GM23248 (cell line): ENCODE measurements around the gene TTC8. TPM values are rescaled to one million over a fixed set of nuclear protein-coding genes. Genes with fewer than 3 reads are reported as not detected.
"Not testable (repeated sequence)": the region's sequence is repeated elsewhere in the genome, so short reads cannot be mapped to it uniquely, and the experiment has no call there.

Source experiments
- DNase-seq: peaks from one replicate; pipeline ENCODE4 v3.0.0-alpha.2; 2015
- H2AFZ ChIP-seq: fragments of 200-600 bp; sonication (generic); 2 replicates; pipeline ENCODE4 v1.6.1; 2016; ENCODE audit warnings: antibody characterized with exemption
- H3F3A ChIP-seq: fragments of 200-600 bp; sonication (generic); 2 replicates; pipeline ENCODE4 v1.6.1; 2016; ENCODE audit warnings: mild to moderate bottlenecking, antibody characterized with exemption, mixed run types; ENCODE audit not compliant: insufficient read depth
- H3K27ac ChIP-seq: fragments of 200-600 bp; sonication (generic); 2 replicates; pipeline ENCODE4 v1.5.1; 2016; ENCODE audit warnings: mild to moderate bottlenecking
- H3K27me3 ChIP-seq: fragments of 200-600 bp; sonication (generic); replicated peaks from 2 replicates; pipeline ENCODE4 v1.6.1; 2016; ENCODE audit warnings: mild to moderate bottlenecking; ENCODE audit not compliant: insufficient read depth
- H3K36me3 ChIP-seq: fragments of 200-600 bp; sonication (generic); 2 replicates; pipeline ENCODE4 v1.6.1; 2016; ENCODE audit warnings: low read depth, mild to moderate bottlenecking
- H3K4me1 ChIP-seq: fragments of 200-600 bp; sonication (generic); 2 replicates; pipeline ENCODE4 v1.6.1; 2016; ENCODE audit warnings: mild to moderate bottlenecking; ENCODE audit not compliant: insufficient read depth
- H3K4me2 ChIP-seq: fragments of 200-600 bp; sonication (generic); one replicate; pipeline ENCODE4 v1.6.1; 2016; ENCODE audit warnings: mild to moderate bottlenecking; ENCODE audit not compliant: unreplicated experiment
- H3K4me3 ChIP-seq: fragments of 200-600 bp; sonication (generic); 2 replicates; pipeline ENCODE4 v1.5.1; 2016; ENCODE audit warnings: mild to moderate bottlenecking
- H3K79me2 ChIP-seq: fragments of 200-600 bp; sonication (generic); 2 replicates; pipeline ENCODE4 v1.6.1; 2016; ENCODE audit warnings: mild to moderate bottlenecking; ENCODE audit not compliant: insufficient read depth
- H3K9ac ChIP-seq: fragments of 200-600 bp; sonication (generic); 2 replicates; pipeline ENCODE4 v1.6.1; 2016; ENCODE audit warnings: mild to moderate bottlenecking
- H3K9me2 ChIP-seq: fragments of 200-600 bp; sonication (generic); 2 replicates; pipeline ENCODE4 v1.6.1; 2016; ENCODE audit warnings: mixed run types, mild to moderate bottlenecking, moderate library complexity; ENCODE audit not compliant: insufficient read depth
- H3K9me3 ChIP-seq: fragments of 200-600 bp; sonication (generic); one replicate; pipeline ENCODE4 v1.6.1; 2017; ENCODE audit warnings: low read depth
- H4K20me1 ChIP-seq: fragments of 200-600 bp; sonication (generic); 2 replicates; pipeline ENCODE4 v1.6.0; 2016; ENCODE audit not compliant: insufficient read depth
- EZH2 ChIP-seq: fragments of 200-600 bp; sonication (generic); IDR thresholded peaks from 2 replicates; pipeline ENCODE4 v1.6.1; 2018; ENCODE audit warnings: antibody characterized with exemption, mild to moderate bottlenecking; ENCODE audit not compliant: insufficient read depth, poor library complexity, severe bottlenecking
- EZH2phosphoT487 ChIP-seq: fragments of 200-600 bp; sonication (generic); IDR thresholded peaks from 2 replicates; pipeline ENCODE4 v1.6.1; 2018; ENCODE audit warnings: antibody characterized with exemption, moderate library complexity, mild to moderate bottlenecking, low read depth; ENCODE audit not compliant: insufficient read depth
- WGBS, 2 experiments: methylation state at CpG; one replicate each; pipeline ENCODE4 v1.1.6; 2015 to 2017; ENCODE audit warnings: low lambda C conversion rate in 2 of 2, low coverage in 1 of 2; ENCODE audit errors: missing lambda C conversion rate in 2 of 2; 5-methylcytosine and 5-hydroxymethylcytosine counted together
- in situ Hi-C: fragments of 300-500 bp; cut with MboI; formaldehyde crosslinking; loops from 2 replicates; pipeline ENCODE4 v1.15.0; 2020
- polyA plus RNA-seq: library from polyadenylated mRNA; unstranded; fragments of >200 nt; fragmentation: Nextera tagmentation; extraction: Ambion mirVana; gene quantifications from 2 replicates; pipeline ENCODE4 v1.2.1, GENCODE V29; 2016
- total RNA-seq: library from RNA; depleted of rRNA; stranded (reverse); fragments of >200 nt; shearing (Covaris generic); gene quantifications from 2 replicates; pipeline ENCODE4 v1.2.3, GENCODE V29; 2014

TTC8 gene
- total and polyA plus RNA-seq, 2 experiments from 2014 or later, result 38.3 to 49.4 TPM

DNA sequence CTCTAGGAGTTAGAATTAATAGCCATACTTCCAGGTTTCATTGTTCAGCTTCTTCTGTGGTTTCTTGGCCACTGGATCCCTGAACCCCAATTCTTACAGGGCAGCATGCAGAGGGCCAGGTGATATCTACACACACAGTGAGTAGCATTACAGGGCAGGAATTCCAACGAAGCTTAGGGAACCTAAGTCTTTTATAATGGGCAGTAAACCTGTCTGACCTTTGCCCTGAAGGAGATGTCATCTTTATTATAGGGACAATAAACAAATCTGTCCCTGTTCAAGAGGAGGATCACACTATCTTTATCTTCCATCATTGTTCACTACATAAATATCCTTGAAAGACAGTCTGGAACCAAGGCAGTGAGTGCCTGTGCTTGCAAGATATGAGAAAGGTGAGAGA, 20.0 kb upstream of the TTC8 start:
- Histone ChIP-seq H3K79me2 (no peaks in the 10 kb centered on the region), H3K4me1 (no peaks in the 10 kb centered on the region), H4K20me1 (no peaks in the 10 kb centered on the region), H3K27ac (no peak overlapping the region), H2AFZ (no peak overlapping the region), H3K9ac (no peak overlapping the region), H3K36me3 (no peaks in the 10 kb centered on the region), H3F3A (no peaks in the 10 kb centered on the region), H3K9me3 (no peaks in the 10 kb centered on the region), H3K27me3 (no peaks in the 10 kb centered on the region), H3K4me2 (no peak overlapping the region), H3K9me2 (no peaks in the 10 kb centered on the region), H3K4me3 (no peak overlapping the region)
- 11 to 15% methylated on average over 1 of the region's 1 CpG for WGBS, 2 experiments
- TF ChIP-seq EZH2phosphoT487, result no peak
- TF ChIP-seq EZH2, result no peak
- in situ Hi-C loops, result no loop called here
- no peak for DNase-seq

DNA sequence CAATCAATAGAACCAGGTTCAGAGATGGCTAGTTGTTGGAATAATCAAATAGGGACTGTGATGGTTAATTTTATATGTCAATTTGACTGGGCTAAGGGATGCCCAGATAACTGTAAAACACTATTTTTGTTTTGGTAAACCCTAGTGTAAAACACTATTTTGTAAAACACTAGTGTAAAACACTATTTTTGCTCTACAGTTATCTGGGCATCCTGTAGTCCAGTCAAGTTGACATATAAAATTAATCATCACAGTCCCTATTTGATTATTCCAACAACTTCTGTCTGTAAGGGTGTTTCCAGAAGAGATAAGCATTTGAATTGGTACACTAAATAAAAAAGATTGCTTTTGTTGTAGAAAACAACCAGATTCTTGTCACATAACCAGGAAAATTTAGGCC, 16.1 kb upstream of the TTC8 start:
- no peaks in the 10 kb centered on the region for H3K9me3 ChIP-seq
- no peak for DNase-seq
- H3K4me1 ChIP-seq, result no peaks in the 10 kb centered on the region
- H3K36me3 ChIP-seq, result no peaks in the 10 kb centered on the region
- H2AFZ ChIP-seq, result no peak overlapping the region
- 0 out of 2 replicates have a peak, but pooled peaks cover 6% of the 10 kb centered on the region for H3K27me3 ChIP-seq
- TF ChIP-seq EZH2phosphoT487 (no peak), EZH2 (no peak)
- H3K9ac ChIP-seq, result no peak overlapping the region
- H4K20me1 ChIP-seq, result no peaks in the 10 kb centered on the region
- H3K79me2 ChIP-seq, result no peaks in the 10 kb centered on the region
- H3K4me3 ChIP-seq, result no peak overlapping the region
- H3F3A ChIP-seq, result no peaks in the 10 kb centered on the region
- no peak overlapping the region for H3K27ac ChIP-seq
- no peak overlapping the region for H3K4me2 ChIP-seq
- in situ Hi-C loops, result no loop called here
- H3K9me2 ChIP-seq, result no peaks in the 10 kb centered on the region

DNA sequence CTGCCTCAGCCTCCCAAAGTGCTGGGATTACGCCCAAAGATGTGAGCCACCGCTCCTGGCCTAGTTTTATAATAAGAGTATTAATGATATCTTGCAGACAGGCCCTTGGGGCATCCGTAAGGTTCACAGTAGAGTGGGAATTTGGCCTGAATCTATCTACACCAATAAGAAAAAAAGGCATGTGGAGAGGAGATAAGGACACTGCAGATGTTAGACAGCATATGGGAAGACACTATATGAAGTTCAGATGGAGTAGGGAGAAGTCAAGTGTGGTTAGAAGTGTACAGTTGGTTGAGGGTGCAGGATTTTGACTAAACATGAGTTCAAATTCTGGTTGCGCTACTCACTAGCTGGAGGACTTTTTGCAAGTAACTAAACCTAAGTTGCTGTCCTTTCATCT, 8.5 kb upstream of the TTC8 start:
- H3K36me3 ChIP-seq, result no peaks in the 10 kb centered on the region
- WGBS, 2 experiments, result 77 to 90% methylated on average over 4 of the region's 4 CpGs
- H3K4me3 ChIP-seq, result no peak overlapping the region
- in situ Hi-C loops, result no loop called here
- no peaks in the 10 kb centered on the region for H4K20me1 ChIP-seq
- H3F3A ChIP-seq, result no peaks in the 10 kb centered on the region
- H3K9me3 ChIP-seq, result no peaks in the 10 kb centered on the region
- H3K9ac ChIP-seq, result no peak overlapping the region
- H3K4me1 ChIP-seq, result no peaks in the 10 kb centered on the region
- no peak overlapping the region for H3K4me2 ChIP-seq
- DNase-seq, result no peak
- no peaks in the 10 kb centered on the region for H3K9me2 ChIP-seq
- no peaks in the 10 kb centered on the region; the same call in 1 of the 2 replicates for H3K27me3 ChIP-seq
- H2AFZ ChIP-seq, result no peak overlapping the region
- no peak for TF ChIP-seq EZH2phosphoT487
- TF ChIP-seq EZH2, result no peak
- H3K27ac ChIP-seq, result no peak overlapping the region
- no peaks in the 10 kb centered on the region for H3K79me2 ChIP-seq

DNA sequence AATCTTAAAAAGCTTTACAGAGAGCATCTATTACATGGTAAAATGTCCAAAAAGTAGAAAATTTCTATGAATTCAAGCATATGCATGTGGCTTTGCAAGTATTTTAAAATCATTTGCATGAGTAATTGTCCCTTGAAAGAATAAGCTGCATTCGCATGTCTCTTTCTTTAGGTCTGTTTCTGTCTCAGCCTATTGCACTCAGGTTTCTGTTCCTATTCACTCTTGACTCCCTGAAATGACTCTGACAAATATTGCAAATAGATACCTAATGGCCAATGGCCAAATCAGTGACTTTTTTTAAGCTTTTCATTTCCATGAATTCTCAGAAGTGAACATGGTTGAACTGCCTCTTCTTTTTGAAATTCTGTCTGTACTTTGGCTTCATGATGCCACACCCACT, 6.4 kb upstream of the TTC8 start:
- H3K27ac ChIP-seq, result no peak overlapping the region
- WGBS, 2 experiments, result 80 to 87% methylated on average over 1 of the region's 1 CpG
- DNase-seq, result no peak
- no peaks in the 10 kb centered on the region for H4K20me1 ChIP-seq
- H3K4me1 ChIP-seq, result no peaks in the 10 kb centered on the region
- no peaks in the 10 kb centered on the region for H3K36me3 ChIP-seq
- H3K9me3 ChIP-seq, result no peaks in the 10 kb centered on the region
- H3K79me2 ChIP-seq, result no peaks in the 10 kb centered on the region
- H3K4me2 ChIP-seq, result no peak overlapping the region
- no peak overlapping the region for H2AFZ ChIP-seq
- H3K9ac ChIP-seq, result no peak overlapping the region
- no peak overlapping the region for H3K4me3 ChIP-seq
- H3F3A ChIP-seq, result no peaks in the 10 kb centered on the region
- TF ChIP-seq EZH2, result no peak
- no peak for TF ChIP-seq EZH2phosphoT487
- H3K9me2 ChIP-seq, result no peaks in the 10 kb centered on the region
- in situ Hi-C loops, result no loop called here
- H3K27me3 ChIP-seq, result no peaks in the 10 kb centered on the region; the same call in 1 of the 2 replicates

DNA sequence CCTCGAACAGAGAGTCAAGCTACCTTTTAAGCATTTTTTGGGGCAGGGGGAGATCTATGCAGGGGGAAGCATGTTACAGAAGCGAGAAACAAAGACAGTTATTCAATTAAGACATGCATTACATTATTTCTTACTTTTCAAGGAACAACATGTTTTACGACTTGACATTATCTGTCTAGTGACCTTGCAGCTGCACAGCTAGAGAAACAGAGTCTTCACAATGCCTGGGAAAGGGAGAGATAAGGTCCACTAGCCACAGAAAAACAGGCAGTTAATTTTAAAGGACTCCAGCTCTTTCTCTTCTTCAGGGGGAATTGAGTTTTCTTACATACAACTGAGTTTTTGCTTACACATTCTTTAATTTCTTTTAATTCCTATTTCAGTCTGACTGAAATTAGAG, 4.8 kb upstream of the TTC8 start:
- H3K4me1 ChIP-seq, H3K4me3 ChIP-seq, H3K36me3 ChIP-seq, in situ Hi-C loops, H3K27me3 ChIP-seq, DNase-seq, H3K79me2 ChIP-seq, H3K9me2 ChIP-seq, H4K20me1 ChIP-seq, H2AFZ ChIP-seq, H3K4me2 ChIP-seq, H3F3A ChIP-seq, H3K9ac ChIP-seq, H3K9me3 ChIP-seq, H3K27ac ChIP-seq: not testable (repeated sequence)
- WGBS, 2 experiments, result 39 to 40% methylated on average over 3 of the region's 3 CpGs
